Measurements from ENCODE around the gene RSPO4.

DNA sequence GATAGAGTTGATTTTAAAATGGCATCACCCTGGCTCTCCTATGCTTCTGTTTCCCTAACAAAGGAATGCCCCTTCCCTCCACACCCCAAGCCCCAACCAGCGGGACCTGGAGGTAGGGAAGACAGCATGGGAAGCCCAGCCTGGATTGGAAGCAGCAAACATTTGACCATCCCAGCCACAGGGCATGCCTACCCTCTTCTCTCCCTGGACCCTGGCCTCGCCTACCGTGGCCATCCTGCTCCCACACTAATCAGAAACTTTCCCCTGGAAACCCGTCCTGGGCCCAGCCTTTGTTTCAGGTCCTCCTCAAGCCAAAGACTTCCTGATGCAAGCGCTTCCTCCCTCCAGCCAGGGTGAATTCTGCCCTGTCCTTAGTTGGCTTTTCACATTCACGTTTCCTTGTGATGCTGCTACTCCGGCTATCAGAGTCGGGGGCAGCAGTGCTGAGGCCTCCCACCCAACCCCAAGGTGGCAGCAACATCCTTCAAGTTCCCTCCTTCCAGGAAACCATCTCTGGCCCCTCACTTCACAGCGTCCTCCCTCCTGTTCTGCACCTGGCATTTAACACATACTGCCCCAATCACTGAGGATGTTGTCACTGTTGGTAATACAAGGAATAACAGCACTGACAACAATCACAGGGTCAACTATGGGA, 67.8 kb downstream of the RSPO4 start:
- TF ChIP-seq POLR2A (IDR thresholded peaks at IDR 0.05) = no peak
- no peak for TF ChIP-seq CTCF (IDR thresholded peaks at IDR 0.05 in 4 of 5, conservative IDR thresholded peaks at IDR 0.05 in 1 of 5)
